UCSD-AML1 (cell line): ENCODE measurements around the gene MYADM.
"Not testable (repeated sequence)": the region's sequence is repeated elsewhere in the genome, so short reads cannot be mapped to it uniquely, and the experiment has no call there.

Experiments used
- DNase-seq: peaks from one replicate; lab custom pipeline; 2025; ENCODE audit not compliant: unreplicated experiment; lab: John Stamatoyannopoulos, UW

Gene MYADM

GRCh38 chr19:53868892-53869804 lies 1.5 kb downstream of the MYADM start:
- DNase-seq: peak; percentile 97

GRCh38 chr19:53869805-53870484 lies 2.3 kb downstream of the MYADM start:
- not testable (repeated sequence) for DNase-seq

GRCh38 chr19:53870485-53870844 lies 2.8 kb downstream of the MYADM start:
- DNase-seq: peak; percentile 73

- DNase-seq: peak; percentile 20
Measured at GRCh38 chr19:53871454-53871853, 3.8 kb downstream of the MYADM start.

- DNase-seq: no peak
Measured at GRCh38 chr19:53872762-53873161, 5.1 kb downstream of the MYADM start.

- no peak for DNase-seq
Measured at GRCh38 chr19:53873773-53874605, 6.3 kb downstream of the MYADM start.

- no peak for DNase-seq
Measured at GRCh38 chr19:53874606-53874990, 6.9 kb downstream of the MYADM start.

GRCh38 chr19:53875602-53876325 lies 8.1 kb downstream of the MYADM start:
- DNase-seq: no peak

GRCh38 chr19:53876651-53877224 lies 9.1 kb downstream of the MYADM start:
- no peak for DNase-seq

- no peak for DNase-seq
Measured at GRCh38 chr19:53877361-53877766, 9.7 kb downstream of the MYADM start.

GRCh38 chr19:53878776-53879139 lies 11.1 kb downstream of the MYADM start:
- DNase-seq: no peak

GRCh38 chr19:53879140-53880081 lies 11.7 kb downstream of the MYADM start:
- peak; percentile 84 for DNase-seq

GRCh38 chr19:53880711-53881481 lies 13.2 kb downstream of the MYADM start:
- DNase-seq: no peak

GRCh38 chr19:53881482-53882390 lies 14.1 kb downstream of the MYADM start, which contains the start of gene PRKCG:
Gene PRKCG (plus strand): TSS chr19:53882197. CDS start chr19:53882495, 298 bp downstream.
- DNase-seq: peak; percentile 42

GRCh38 chr19:53882391-53883050 lies 14.8 kb downstream of the MYADM start:
- no peak for DNase-seq

GRCh38 chr19:53883231-53883661 lies 15.6 kb downstream of the MYADM start:
- no peak for DNase-seq

GRCh38 chr19:53883741-53884140 lies 16.1 kb downstream of the MYADM start:
- no peak for DNase-seq
